GM19452 (cell line): ENCODE measurements around the gene HIPK2.

ENCODE experiments used
- ATAC-seq: cut with Tn5 transposase; IDR thresholded peaks from one replicate; pipeline ENCODE4 v1.9.1; 2021; ENCODE audit not compliant: unreplicated experiment

Gene HIPK2

GRCh38 chr7:139574618-139575337 is 203.0 kb downstream of the HIPK2 start:
- ATAC-seq, result no peak

- ATAC-seq, result no peak
Measured at GRCh38 chr7:139573871-139574270, 203.9 kb downstream of the HIPK2 start.

GRCh38 chr7:139572704-139573385 is 205.0 kb downstream of the HIPK2 start:
- ATAC-seq, result no peak

GRCh38 chr7:139572071-139572470 is 205.7 kb downstream of the HIPK2 start:
- ATAC-seq, result no peak

GRCh38 chr7:139571651-139572050 is 206.1 kb downstream of the HIPK2 start:
- ATAC-seq, result no peak

- ATAC-seq, result no peak
Measured at GRCh38 chr7:139571190-139571589, 206.6 kb downstream of the HIPK2 start.

GRCh38 chr7:139570626-139571025 is 207.2 kb downstream of the HIPK2 start:
- no peak for ATAC-seq

GRCh38 chr7:139570119-139570518 is 207.7 kb downstream of the HIPK2 start:
- no peak for ATAC-seq

GRCh38 chr7:139568813-139569490 is 208.8 kb downstream of the HIPK2 start:
- no peak for ATAC-seq

- ATAC-seq, result no peak
Measured at GRCh38 chr7:139568346-139568675, 209.5 kb downstream of the HIPK2 start.

- no peak for ATAC-seq
Measured at GRCh38 chr7:139567647-139568345, 210.0 kb downstream of the HIPK2 start.

- ATAC-seq, result no peak
Measured at GRCh38 chr7:139566736-139567646, 210.8 kb downstream of the HIPK2 start.

GRCh38 chr7:139566075-139566474 is 211.7 kb downstream of the HIPK2 start:
- ATAC-seq, result no peak

- no peak for ATAC-seq
Measured at GRCh38 chr7:139563856-139564255, 213.9 kb downstream of the HIPK2 start.

- no peak for ATAC-seq
Measured at GRCh38 chr7:139562961-139563565, 214.7 kb downstream of the HIPK2 start.

- ATAC-seq, result no peak
Measured at GRCh38 chr7:139562491-139562890, 215.3 kb downstream of the HIPK2 start.

- ATAC-seq, result no peak
Measured at GRCh38 chr7:139560678-139561077, 217.1 kb downstream of the HIPK2 start.

- ATAC-seq, result no peak
Measured at GRCh38 chr7:139560199-139560598, 217.6 kb downstream of the HIPK2 start.

GRCh38 chr7:139559364-139560105 is 218.3 kb downstream of the HIPK2 start:
- ATAC-seq, result no peak
